Fibroblast of villous mesenchyme (primary cell): ENCODE results near the gene UMODL1. TPM values are rescaled to one million over a fixed set of nuclear protein-coding genes. Genes with fewer than 3 reads are reported as not detected.

Source experiments
- DNase-seq: peaks from one replicate; pipeline ENCODE4 v3.0.0-alpha.2; 2010; ENCODE audit warnings: low read depth
- H3K4me3 ChIP-seq: 2 replicates; pipeline ENCODE4 v1.5.1; 2011; ENCODE audit warnings: low read depth, mild to moderate bottlenecking, low read length
- total RNA-seq: library from RNA; depleted of rRNA; stranded (reverse); fragments of >200 nt; gene quantifications from 2 replicates; pipeline ENCODE4 v1.2.3, GENCODE V29; 2012
- TF ChIP-seq, protein P1 (sequence below): IDR thresholded peaks from 2 replicates; pipeline ENCODE4 v1.5.1; 2012; ENCODE audit warnings: low read depth, mild to moderate bottlenecking, low read length; ENCODE audit not compliant: insufficient read depth

UMODL1 gene
- total RNA-seq, 1 donor: not detected

DNA sequence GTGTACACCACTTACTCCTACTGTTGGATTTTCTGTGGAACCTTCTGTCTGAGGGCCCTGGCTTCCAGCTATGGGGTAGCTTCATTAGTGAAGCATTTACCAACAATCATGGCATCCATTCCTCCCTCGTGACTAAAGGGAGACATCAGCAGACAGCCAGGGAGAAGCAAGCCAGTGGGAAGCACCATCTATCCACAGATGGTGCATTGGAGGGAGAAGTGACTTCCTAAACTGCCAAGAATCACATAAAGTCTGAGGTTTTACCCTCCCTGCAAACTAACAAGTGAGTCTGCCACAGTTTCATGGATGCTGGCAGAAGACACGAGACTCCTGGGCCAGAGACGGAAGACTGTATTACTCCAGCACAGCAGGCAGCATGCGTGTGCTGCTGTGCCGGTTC, 31.4 kb downstream of the UMODL1 start:
- no peak for DNase-seq
- no peak overlapping the region for H3K4me3 ChIP-seq
- TF ChIP-seq, protein P1, sequence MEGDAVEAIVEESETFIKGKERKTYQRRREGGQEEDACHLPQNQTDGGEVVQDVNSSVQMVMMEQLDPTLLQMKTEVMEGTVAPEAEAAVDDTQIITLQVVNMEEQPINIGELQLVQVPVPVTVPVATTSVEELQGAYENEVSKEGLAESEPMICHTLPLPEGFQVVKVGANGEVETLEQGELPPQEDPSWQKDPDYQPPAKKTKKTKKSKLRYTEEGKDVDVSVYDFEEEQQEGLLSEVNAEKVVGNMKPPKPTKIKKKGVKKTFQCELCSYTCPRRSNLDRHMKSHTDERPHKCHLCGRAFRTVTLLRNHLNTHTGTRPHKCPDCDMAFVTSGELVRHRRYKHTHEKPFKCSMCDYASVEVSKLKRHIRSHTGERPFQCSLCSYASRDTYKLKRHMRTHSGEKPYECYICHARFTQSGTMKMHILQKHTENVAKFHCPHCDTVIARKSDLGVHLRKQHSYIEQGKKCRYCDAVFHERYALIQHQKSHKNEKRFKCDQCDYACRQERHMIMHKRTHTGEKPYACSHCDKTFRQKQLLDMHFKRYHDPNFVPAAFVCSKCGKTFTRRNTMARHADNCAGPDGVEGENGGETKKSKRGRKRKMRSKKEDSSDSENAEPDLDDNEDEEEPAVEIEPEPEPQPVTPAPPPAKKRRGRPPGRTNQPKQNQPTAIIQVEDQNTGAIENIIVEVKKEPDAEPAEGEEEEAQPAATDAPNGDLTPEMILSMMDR: no peak

DNA sequence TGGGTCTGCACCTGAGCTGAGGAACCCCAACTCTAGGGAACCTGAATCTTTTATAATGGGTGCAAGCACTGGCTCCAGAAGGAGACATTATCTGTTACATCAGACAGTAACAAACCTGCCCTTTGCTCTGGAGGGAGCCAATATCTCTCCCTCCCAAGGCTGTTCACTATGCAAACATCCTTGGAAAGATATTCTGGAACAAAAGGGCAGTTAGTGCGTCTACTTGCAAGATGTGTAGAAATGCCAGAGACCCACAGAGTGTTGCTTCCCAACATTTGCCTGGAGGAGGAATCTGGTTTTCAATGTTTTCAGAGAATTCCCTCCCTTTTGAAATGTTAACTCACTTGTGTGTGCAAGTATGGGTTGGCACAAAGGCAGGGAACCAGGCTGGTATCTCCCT, 31.9 kb downstream of the UMODL1 start:
- no peak overlapping the region for H3K4me3 ChIP-seq
- TF ChIP-seq, protein P1: no peak
- no peak for DNase-seq

DNA sequence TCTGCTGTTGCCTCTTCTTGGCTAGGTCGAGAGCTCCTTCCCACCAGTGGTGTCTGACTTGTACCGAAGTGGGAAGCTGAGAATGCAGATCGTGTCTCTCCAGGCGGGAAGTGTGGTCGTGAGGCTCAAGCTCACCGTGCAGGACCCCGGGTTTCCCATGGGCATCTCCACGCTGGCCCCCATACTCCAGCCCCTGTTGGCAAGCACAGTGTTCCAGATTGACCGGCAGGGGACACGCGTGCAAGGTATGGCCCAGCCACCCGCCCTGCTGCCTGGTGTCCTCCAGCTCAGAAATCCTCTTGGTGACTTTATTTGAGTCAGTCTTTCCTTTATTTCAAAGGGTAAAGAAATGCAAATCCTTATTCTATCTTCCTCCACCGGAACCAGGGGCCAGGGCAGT, 32.7 kb downstream of the UMODL1 start:
- no peak overlapping the region for H3K4me3 ChIP-seq
- DNase-seq: no peak
- TF ChIP-seq, protein P1: no peak

DNA sequence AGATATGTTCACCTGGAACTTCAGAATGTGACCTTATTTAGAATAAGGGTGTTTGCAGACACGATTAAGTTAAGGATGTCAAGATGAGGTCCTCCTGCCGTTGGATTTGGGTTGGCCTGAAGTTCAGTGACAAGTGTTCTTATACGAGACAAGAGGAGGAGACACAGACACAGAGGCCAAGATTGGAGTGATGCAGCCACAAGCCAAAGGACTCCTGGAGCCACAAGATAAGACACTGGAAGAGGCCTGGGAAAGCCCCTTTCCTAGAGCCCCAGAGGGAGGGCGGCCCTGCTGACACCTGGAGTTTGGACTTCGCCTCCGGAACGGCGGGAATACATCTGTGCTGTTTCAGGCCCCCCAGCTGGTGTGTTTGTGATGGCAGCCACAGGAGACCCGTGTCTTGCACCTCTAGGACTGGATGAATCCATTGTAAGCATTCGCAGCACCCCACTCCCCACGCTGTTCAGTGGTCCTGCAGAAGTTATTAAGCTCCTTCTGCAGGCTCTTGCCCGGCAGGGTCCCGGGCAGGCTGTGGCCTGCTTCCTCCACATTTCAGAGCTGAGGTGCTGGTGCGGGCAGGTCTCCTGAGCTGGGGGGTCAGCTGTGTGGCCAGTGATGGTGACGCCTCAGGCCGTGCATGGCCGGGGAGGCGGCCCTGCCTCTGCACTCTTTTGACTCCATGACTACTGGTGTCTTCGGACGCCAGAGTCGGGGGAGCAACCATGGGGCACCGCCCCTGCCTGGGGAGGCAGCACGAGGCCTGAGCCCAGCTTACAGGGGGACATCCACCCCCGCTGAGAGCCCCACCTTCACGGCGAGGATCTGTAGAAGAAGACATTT, 34.6 kb downstream of the UMODL1 start:
- TF ChIP-seq, protein P1: no peak
- no peak overlapping the region for H3K4me3 ChIP-seq
- no peak for DNase-seq

DNA sequence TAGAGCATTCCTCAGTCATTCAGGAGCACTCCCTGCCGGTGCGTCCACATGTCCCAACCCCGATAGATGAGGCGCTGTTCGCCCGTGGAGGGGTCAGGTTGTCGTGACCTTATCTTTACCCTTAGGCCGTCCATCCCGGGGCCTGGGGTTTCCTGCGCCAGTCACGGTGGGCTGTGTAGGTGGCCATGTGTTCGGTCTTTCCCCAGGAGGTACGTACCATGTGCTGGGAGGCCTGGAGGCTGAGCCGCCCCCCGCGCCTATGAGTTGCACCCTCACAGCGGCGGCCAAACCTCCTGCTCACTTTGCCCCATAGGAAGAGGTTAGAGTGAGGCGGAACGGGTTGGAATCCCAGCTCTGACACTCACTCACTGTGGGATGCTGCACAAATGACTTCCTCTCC, 35.3 kb downstream of the UMODL1 start:
- H3K4me3 ChIP-seq: no peak overlapping the region
- no peak for DNase-seq
- TF ChIP-seq, protein P1: no peak

DNA sequence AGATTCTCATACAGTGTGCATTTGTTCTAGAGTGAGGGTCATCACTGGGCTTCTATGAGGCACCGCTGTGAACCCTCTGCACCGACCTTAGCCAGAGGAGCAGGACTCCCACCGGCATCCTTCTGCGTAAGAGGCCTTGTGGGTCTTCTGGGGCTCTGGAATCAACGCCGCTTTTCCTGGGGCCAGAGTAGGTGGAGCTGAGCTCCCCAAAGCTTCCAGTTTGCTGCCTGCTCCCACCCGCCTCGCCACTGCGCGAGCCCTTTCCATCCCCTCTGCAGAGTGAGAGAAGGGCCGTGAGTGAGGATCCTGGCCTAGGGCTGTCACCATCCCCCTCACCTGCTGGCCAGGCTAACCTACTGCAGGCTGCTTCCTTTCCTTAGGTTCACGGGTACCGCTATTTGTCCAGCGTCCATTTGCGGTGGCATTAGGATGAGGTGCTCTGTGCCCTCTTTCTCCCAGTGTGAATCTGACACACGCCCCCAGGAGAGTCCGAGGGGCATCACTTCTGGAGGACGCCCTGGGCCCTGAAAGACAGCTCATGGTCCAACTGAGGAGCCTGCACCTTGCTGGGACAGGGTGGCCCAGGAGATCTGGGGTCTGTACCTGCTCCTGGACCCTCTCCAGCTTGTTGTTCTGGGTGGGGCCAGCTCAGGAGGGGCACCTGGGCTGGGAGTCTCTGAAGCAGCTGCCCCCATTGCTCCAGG, 36.2 kb downstream of the UMODL1 start:
- H3K4me3 ChIP-seq: no peak overlapping the region
- DNase-seq: no peak
- TF ChIP-seq, protein P1: no peak
